LNCAP (cell line): ENCODE data around the gene UBE2L3.

ENCODE experiments used
- CTCF ChIP-seq: fragments of 450-650 bp; IDR thresholded peaks from 2 replicates; pipeline ENCODE4 v1.5.1; 2017; ENCODE audit warnings: mild to moderate bottlenecking

UBE2L3 gene

GRCh38 chr22:21599053-21599893, 31.8 kb downstream of the UBE2L3 start:
- no peak for TF ChIP-seq CTCF

- no peak for TF ChIP-seq CTCF
These were observed 35.1 kb downstream of the UBE2L3 start for GRCh38 chr22:21602579-21602978.

GRCh38 chr22:21603973-21604372, 36.5 kb downstream of the UBE2L3 start:
- TF ChIP-seq CTCF = no peak

GRCh38 chr22:21605887-21606564, 38.5 kb downstream of the UBE2L3 start:
- no peak for TF ChIP-seq CTCF

- no peak for TF ChIP-seq CTCF
These were observed 39.3 kb downstream of the UBE2L3 start for GRCh38 chr22:21606775-21607174.

GRCh38 chr22:21611210-21611977, 43.9 kb downstream of the UBE2L3 start:
- TF ChIP-seq CTCF = no peak

- TF ChIP-seq CTCF = no peak
These were observed 45.3 kb downstream of the UBE2L3 start for GRCh38 chr22:21612858-21613257.
